Endothelial cell of umbilical vein (primary cell): ENCODE results near the gene EMID1. TPM values are rescaled to one million over a fixed set of nuclear protein-coding genes. Genes with fewer than 3 reads are reported as not detected.

ENCODE experiments used
- BruUV-seq: library from RNA; stranded (reverse); fragments of 400-500 nt; replicated peaks from 2 replicates; lab custom pipeline; 2021; lab: Mats Ljungman, UMichigan
- CTCF ChIA-PET: fragments of 300-600, 350-600 bp; sonication (Branson Sonifier 250); formaldehyde crosslinking; loops from one replicate; lab custom pipeline; 2021; ENCODE audit warnings: antibody characterized with exemption, inconsistent platforms; lab: Charles Lee
- POLR2A ChIA-PET: fragments of 300-600, 350-600 bp; sonication (Branson Sonifier 250); formaldehyde crosslinking; loops from one replicate; lab custom pipeline; 2021; ENCODE audit warnings: antibody characterized with exemption, inconsistent platforms; lab: Charles Lee
- DNase-seq: peaks from one replicate; pipeline ENCODE4 v3.0.0-alpha.2; 2011; ENCODE audit warnings: low read depth, low spot score
- FAIRE-seq: peaks from 2 replicates; lab custom pipeline; 2011; peaks lifted over from hg19 to GRCh38; lab: Jason Lieb, UNC
- H2AFZ ChIP-seq: 2 replicates; pipeline ENCODE4 v1.6.0; 2012; ENCODE audit warnings: low read depth, low read length, control low read depth, inconsistent platforms
- H3K27ac ChIP-seq: 2 replicates; pipeline ENCODE4 v1.5.1; 2011; ENCODE audit warnings: low read depth, mild to moderate bottlenecking, control low read depth, low read length, moderate library complexity; ENCODE audit not compliant: insufficient read depth
- H3K27me3 ChIP-seq, 2 experiments: 2 replicates each; pipeline versions ENCODE4 v1.6.0 to v1.6.1; 2011; ENCODE audit warnings: low read length in 2 of 2, mixed read lengths in 1 of 2; ENCODE audit not compliant: control insufficient read depth in 2 of 2, insufficient read depth in 2 of 2
- H3K36me3 ChIP-seq, 2 experiments: 2 replicates in 1 of 2; 3 replicates in 1 of 2; pipeline ENCODE4 v1.5.1; 2011; ENCODE audit warnings: low read length in 2 of 2, mild to moderate bottlenecking in 1 of 2, moderate library complexity in 1 of 2; ENCODE audit not compliant: control insufficient read depth in 2 of 2, insufficient read depth in 2 of 2; ENCODE audit errors: extremely low read depth in 1 of 2
- H3K4me1 ChIP-seq: 3 replicates; pipeline ENCODE4 v1.5.1; 2011; ENCODE audit warnings: mild to moderate bottlenecking, low read length; ENCODE audit not compliant: control insufficient read depth, insufficient read depth; ENCODE audit errors: extremely low read depth
- H3K4me2 ChIP-seq: 2 replicates; pipeline ENCODE4 v1.6.1; 2011; ENCODE audit warnings: low read length, control low read depth, mixed read lengths; ENCODE audit not compliant: insufficient read depth
- H3K4me3 ChIP-seq, 3 experiments: fragments of 200-600 bp in 1 of 3; sonication (generic), shearing (Covaris generic) in 1 of 3; replicated peaks in 1 of 3; 2 replicates each; pipeline ENCODE4 v1.5.1; 2011 to 2016; ENCODE audit warnings: control low read depth in 3 of 3, low read length in 3 of 3, mild to moderate bottlenecking in 2 of 3, inconsistent platforms in 1 of 3, low read depth in 1 of 3, moderate library complexity in 1 of 3; ENCODE audit not compliant: insufficient read depth in 1 of 3
- H3K79me2 ChIP-seq: 2 replicates; pipeline ENCODE4 v1.6.0; 2012; ENCODE audit warnings: low read length, inconsistent platforms; ENCODE audit not compliant: control insufficient read depth, insufficient read depth
- H3K9ac ChIP-seq: replicated peaks from 2 replicates; pipeline ENCODE3; 2011; ENCODE audit warnings: low read length, control low read depth; ENCODE audit not compliant: insufficient read depth; ENCODE audit errors: extremely low read depth
- H3K9me1 ChIP-seq: replicated peaks from 3 replicates; pipeline ENCODE4 v1.6.0; 2011; ENCODE audit warnings: mild to moderate bottlenecking, low read length; ENCODE audit not compliant: control insufficient read depth, insufficient read depth; ENCODE audit errors: extremely low read depth
- H3K9me3 ChIP-seq: replicated peaks from 2 replicates; pipeline ENCODE4 v1.5.1; 2012; ENCODE audit warnings: low read length, inconsistent platforms; ENCODE audit not compliant: control insufficient read depth, insufficient read depth
- H4K20me1 ChIP-seq: replicated peaks from 2 replicates; pipeline ENCODE3; 2011; ENCODE audit warnings: mild to moderate bottlenecking, low read length; ENCODE audit not compliant: control insufficient read depth, insufficient read depth; ENCODE audit errors: extremely low read depth
- CTCF ChIP-seq, 2 donors: IDR thresholded peaks; 1 replicate in 1 of 2; 2 replicates in 1 of 2; pipeline ENCODE4 v1.5.1; 2011; ENCODE audit warnings: low read length in 2 of 2, mild to moderate bottlenecking in 2 of 2, moderate library complexity in 2 of 2, control low read depth in 1 of 2, inconsistent platforms in 1 of 2, low read depth in 1 of 2; ENCODE audit not compliant: insufficient read depth in 1 of 2; ENCODE audit errors: extremely low read depth in 1 of 2
- EZH2 ChIP-seq: IDR thresholded peaks from 2 replicates; pipeline ENCODE4 v1.6.1; 2012; ENCODE audit warnings: borderline replicate concordance, low read depth, mild to moderate bottlenecking, moderate library complexity, low read length, inconsistent platforms; ENCODE audit not compliant: severe bottlenecking
- FOS ChIP-seq: IDR thresholded peaks from 2 replicates; pipeline ENCODE4 v1.6.1; 2011; ENCODE audit warnings: mild to moderate bottlenecking, low read length, moderate library complexity, borderline replicate concordance; ENCODE audit not compliant: insufficient read depth
- GATA2 ChIP-seq: IDR thresholded peaks from 2 replicates; pipeline ENCODE4 v1.7.0; 2011; ENCODE audit warnings: low read depth, mild to moderate bottlenecking, moderate library complexity, mixed read lengths, low read length; ENCODE audit not compliant: insufficient read length, insufficient read depth
- JUN ChIP-seq: IDR thresholded peaks from 2 replicates; pipeline ENCODE4 v1.6.1; 2011; ENCODE audit warnings: borderline replicate concordance, low read depth; ENCODE audit not compliant: insufficient read length, insufficient read depth
- MAX ChIP-seq: IDR thresholded peaks from 2 replicates; pipeline ENCODE4 v1.6.1; 2011; ENCODE audit not compliant: insufficient read depth, insufficient read length
- MYC ChIP-seq: IDR thresholded peaks from one replicate; pipeline ENCODE4 v1.6.1; 2011; ENCODE audit warnings: mild to moderate bottlenecking, low read depth, low read length
- POLR2A ChIP-seq: IDR thresholded peaks from 2 replicates; pipeline ENCODE4 v1.6.1; 2012; ENCODE audit warnings: low read depth, mild to moderate bottlenecking, control low read depth, low read length
- POLR2AphosphoS5 ChIP-seq: IDR thresholded peaks from 2 replicates; pipeline ENCODE4 v1.6.1; 2012; ENCODE audit warnings: low read depth, mild to moderate bottlenecking, control low read depth, low read length, moderate library complexity; ENCODE audit not compliant: insufficient read depth
- dilution Hi-C: fragments of 300-500 bp; cut with MboI; formaldehyde crosslinking; loops from one replicate; pipeline ENCODE4 v1.15.0; 2019; ENCODE audit warnings: low sequenced_read_pairs; ENCODE audit not compliant: extremely low pct_ligation_motif_present
- intact Hi-C: fragments of 100-400 bp; cut with micrococcal nuclease; formaldehyde crosslinking; loops from one replicate; pipeline ENCODE4 v1.10.0; 2022
- polyA plus RNA-seq, 4 experiments: library from polyadenylated mRNA; depleted of rRNA in 3 of 4; stranded (reverse) in 3 of 4; unstranded in 1 of 4; fragments of >200 nt; gene quantifications; 2 replicates each; pipeline versions ENCODE4 v1.2.1 to v1.2.3, GENCODE V29; 2011 to 2012; ENCODE audit warnings: missing spikeins in 1 of 4
- total RNA-seq: library from RNA; stranded (reverse); gene quantifications from 2 replicates; pipeline ENCODE4 v1.2.3, GENCODE V29; 2021

Gene EMID1
- total and polyA plus RNA-seq, 2 donors (not counting 3 experiments of a cell fraction or from before 2014, with no cell fraction given): 0.51 to 0.75 TPM

GRCh38 chr22:29290061-29290460, 84.4 kb downstream of the EMID1 start:
- ChIA-PET POLR2A (no interaction called here), CTCF (no interaction called here)
- Histone ChIP-seq H3K4me3 (no peak overlapping the region), H3K27me3 (no peaks in the 10 kb centered on the region), H2AFZ (no peak overlapping the region), H3K36me3 (peaks cover 45 to 47% of the 10 kb centered on the region in 2 experiments), H3K9me3 (no peaks in the 10 kb centered on the region), H4K20me1 (peaks cover 9% of the 10 kb centered on the region), H3K4me1 (no peaks in the 10 kb centered on the region), H3K9me1 (no peaks in the 10 kb centered on the region), H3K79me2 (peaks cover 49% of the 10 kb centered on the region), H3K27ac (no peak overlapping the region), H3K9ac (no peak overlapping the region), H3K4me2 (no peak overlapping the region)
- dilution Hi-C loops (no loop called here), intact Hi-C loops (no loop called here)
- TF ChIP-seq POLR2A (no peak), MAX (no peak), JUN (no peak), POLR2AphosphoS5 (no peak), FOS (no peak), GATA2 (no peak), CTCF (IDR thresholded peaks at IDR 0.05; ENCODE audit: extremely low read depth in 1 of 2, insufficient read depth in 1 of 2, low read depth in 1 of 2, low read length in 2 of 2) (no peak), MYC (no peak), EZH2 (no peak)
- no peak for FAIRE-seq
- BruUV-seq: no TSS peak
- DNase-seq: no peak
